ENCODE measurements around the gene ING3.

ING3 gene

DNA sequence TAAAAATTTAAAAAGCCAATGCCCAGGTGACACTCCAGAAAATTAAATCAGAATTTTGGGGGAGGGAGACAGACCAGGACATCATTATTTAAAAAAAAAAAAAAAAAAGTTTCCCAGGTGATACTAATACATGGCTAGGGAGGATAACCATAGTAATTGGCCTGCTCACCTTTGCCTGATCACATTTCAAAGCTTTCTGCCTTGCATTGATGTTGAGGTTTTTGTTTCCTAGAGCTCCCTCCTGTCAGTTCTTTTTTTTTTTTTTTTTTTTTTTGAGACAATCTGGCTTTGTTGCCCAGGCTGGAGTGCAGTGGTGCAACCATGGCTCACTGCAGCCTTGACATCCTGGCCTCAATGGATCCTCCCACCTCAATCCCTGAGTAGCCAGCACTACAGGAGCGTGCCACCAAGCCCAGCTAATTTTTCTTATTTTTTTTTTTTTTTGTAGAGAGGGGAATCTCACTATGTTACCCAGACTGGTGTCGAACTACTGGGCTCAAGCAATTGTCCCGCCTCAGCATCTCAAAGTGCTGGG, 76.1 kb downstream of the ING3 start:
- H3K4me2 ChIP-seq (ENCODE audit: low read length), result no peak overlapping the region
- H3K27me3 ChIP-seq (ENCODE audit: control insufficient read depth, low read length), result peaks cover 5% of the 10 kb centered on the region; the same call in 1 of the 2 replicates
- H3K36me3 ChIP-seq (ENCODE audit: control insufficient read depth, low read length), result no peaks in the 10 kb centered on the region
- no peaks in the 10 kb centered on the region for H3K4me1 ChIP-seq (ENCODE audit: control insufficient read depth, low read length)
- no peak overlapping the region for H3K27ac ChIP-seq (ENCODE audit: low read depth, low read length)
- no peak for TF ChIP-seq CTCF (IDR thresholded peaks at IDR 0.05; ENCODE audit: low read depth, low read length, poor library complexity, severe bottlenecking)
- TF ChIP-seq EZH2phosphoT487 (IDR thresholded peaks at IDR 0.05; ENCODE audit: borderline replicate concordance, low read length), result no peak
- H4K20me1 ChIP-seq (ENCODE audit: control insufficient read depth, insufficient read depth, low read depth, low read length), result no peaks in the 10 kb centered on the region
- no peaks in the 10 kb centered on the region for H3F3A ChIP-seq (ENCODE audit: control insufficient read depth, insufficient read depth)
- H3K9me2 ChIP-seq (replicated peaks; ENCODE audit: control insufficient read depth, low read length), result no peaks in the 10 kb centered on the region
- no peaks in the 10 kb centered on the region for H3K9me3 ChIP-seq (ENCODE audit: control insufficient read depth, insufficient read depth, low read length)
- H3K79me2 ChIP-seq (ENCODE audit: control insufficient read depth, low read length), result no peaks in the 10 kb centered on the region
- no peak overlapping the region for H3K4me3 ChIP-seq (ENCODE audit: low read length)
